ENCODE measurements around the gene XPO6. TPM values are rescaled to one million over a fixed set of nuclear protein-coding genes. Genes with fewer than 3 reads are reported as not detected.

Gene XPO6
- total RNA-seq, 1 donor from 2014 or later, result 168 TPM

GRCh38 chr16:28130099-28131088, 81.4 kb downstream of the XPO6 start:
- TF ChIP-seq CTCF (conservative IDR thresholded peaks at IDR 0.05; ENCODE audit: low read depth, low read length), result no peak
- no peak overlapping the region for H3K4me3 ChIP-seq (ENCODE audit: low read depth, low read length)
- DNase-seq (ENCODE audit: low read depth), result no peak

GRCh38 chr16:28126684-28127620, 84.8 kb downstream of the XPO6 start:
- no peak for DNase-seq (ENCODE audit: low read depth)
- no peak for TF ChIP-seq CTCF (conservative IDR thresholded peaks at IDR 0.05; ENCODE audit: low read depth, low read length)
- no peak overlapping the region for H3K4me3 ChIP-seq (ENCODE audit: low read depth, low read length)

- no peak for TF ChIP-seq CTCF (conservative IDR thresholded peaks at IDR 0.05; ENCODE audit: low read depth, low read length)
- no peak for DNase-seq (ENCODE audit: low read depth)
- no peak overlapping the region for H3K4me3 ChIP-seq (ENCODE audit: low read depth, low read length)
Measured at GRCh38 chr16:28125592-28125991, 86.2 kb downstream of the XPO6 start.

GRCh38 chr16:28121527-28121926, 90.2 kb downstream of the XPO6 start:
- no peak for TF ChIP-seq CTCF (conservative IDR thresholded peaks at IDR 0.05; ENCODE audit: low read depth, low read length)
- no peak overlapping the region for H3K4me3 ChIP-seq (ENCODE audit: low read depth, low read length)
- DNase-seq (ENCODE audit: low read depth), result no peak

- TF ChIP-seq CTCF (conservative IDR thresholded peaks at IDR 0.05; ENCODE audit: low read depth, low read length), result no peak
- no peak for DNase-seq (ENCODE audit: low read depth)
- no peak overlapping the region for H3K4me3 ChIP-seq (ENCODE audit: low read depth, low read length)
Measured at GRCh38 chr16:28120754-28121153, 91.0 kb downstream of the XPO6 start.

- H3K4me3 ChIP-seq (ENCODE audit: low read depth, low read length), result no peak overlapping the region
- TF ChIP-seq CTCF (conservative IDR thresholded peaks at IDR 0.05; ENCODE audit: low read depth, low read length), result no peak
- no peak for DNase-seq (ENCODE audit: low read depth)
Measured at GRCh38 chr16:28118637-28119036, 93.1 kb downstream of the XPO6 start.
